Measurements from ENCODE around the gene FBXO22. TPM values are rescaled to one million over a fixed set of nuclear protein-coding genes. Genes with fewer than 3 reads are reported as not detected.
A peak's percentile ranks its signal among the peaks of the same experiment; 100 is the strongest.

FBXO22 gene
- total and polyA plus RNA-seq, 2 of the 13 experiments (the other 11 are each of a cell fraction or from before 2014, with no cell fraction given), result 45.7 to 112 TPM

GRCh38 chr15:75903331-75904239, at the start of gene FBXO22 (continued):
- TF ChIP-seq, protein P1, sequence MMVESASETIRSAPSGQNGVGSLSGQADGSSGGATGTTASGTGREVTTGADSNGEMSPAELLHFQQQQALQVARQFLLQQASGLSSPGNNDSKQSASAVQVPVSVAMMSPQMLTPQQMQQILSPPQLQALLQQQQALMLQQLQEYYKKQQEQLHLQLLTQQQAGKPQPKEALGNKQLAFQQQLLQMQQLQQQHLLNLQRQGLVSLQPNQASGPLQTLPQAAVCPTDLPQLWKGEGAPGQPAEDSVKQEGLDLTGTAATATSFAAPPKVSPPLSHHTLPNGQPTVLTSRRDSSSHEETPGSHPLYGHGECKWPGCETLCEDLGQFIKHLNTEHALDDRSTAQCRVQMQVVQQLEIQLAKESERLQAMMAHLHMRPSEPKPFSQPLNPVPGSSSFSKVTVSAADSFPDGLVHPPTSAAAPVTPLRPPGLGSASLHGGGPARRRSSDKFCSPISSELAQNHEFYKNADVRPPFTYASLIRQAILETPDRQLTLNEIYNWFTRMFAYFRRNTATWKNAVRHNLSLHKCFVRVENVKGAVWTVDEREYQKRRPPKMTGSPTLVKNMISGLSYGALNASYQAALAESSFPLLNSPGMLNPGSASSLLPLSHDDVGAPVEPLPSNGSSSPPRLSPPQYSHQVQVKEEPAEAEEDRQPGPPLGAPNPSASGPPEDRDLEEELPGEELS (CRISPR knock-in tag; IDR thresholded peaks at IDR 0.05), result peak; percentile 62
- peak; percentile 86 for TF ChIP-seq ZNF256 (CRISPR knock-in tag; conservative IDR thresholded peaks at IDR 0.05)
- TF ChIP-seq MED13 (CRISPR knock-in tag; IDR thresholded peaks at IDR 0.05), result peak; percentile 61; the same call in 1 of the 2 replicates
- peak; percentile 93 for TF ChIP-seq ETV5 (CRISPR knock-in tag; IDR thresholded peaks at IDR 0.05; ENCODE audit: borderline replicate concordance)
- TF ChIP-seq, protein P2, sequence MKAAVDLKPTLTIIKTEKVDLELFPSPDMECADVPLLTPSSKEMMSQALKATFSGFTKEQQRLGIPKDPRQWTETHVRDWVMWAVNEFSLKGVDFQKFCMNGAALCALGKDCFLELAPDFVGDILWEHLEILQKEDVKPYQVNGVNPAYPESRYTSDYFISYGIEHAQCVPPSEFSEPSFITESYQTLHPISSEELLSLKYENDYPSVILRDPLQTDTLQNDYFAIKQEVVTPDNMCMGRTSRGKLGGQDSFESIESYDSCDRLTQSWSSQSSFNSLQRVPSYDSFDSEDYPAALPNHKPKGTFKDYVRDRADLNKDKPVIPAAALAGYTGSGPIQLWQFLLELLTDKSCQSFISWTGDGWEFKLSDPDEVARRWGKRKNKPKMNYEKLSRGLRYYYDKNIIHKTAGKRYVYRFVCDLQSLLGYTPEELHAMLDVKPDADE (CRISPR knock-in tag; IDR thresholded peaks at IDR 0.05), result 0 out of 2 replicates have a peak, but pooled peaks have one; percentile 81
- peak; percentile 85; the same call in 1 of the 2 replicates for TF ChIP-seq ZNF280D (CRISPR knock-in tag; IDR thresholded peaks at IDR 0.05)
- peak; percentile 80; the same call in 1 of the 2 replicates for TF ChIP-seq ZNF503 (CRISPR knock-in tag; IDR thresholded peaks at IDR 0.05)
- 0 out of 2 replicates have a peak, but pooled peaks have one; percentile 40 for TF ChIP-seq ZNF598 (CRISPR knock-in tag; IDR thresholded peaks at IDR 0.05; ENCODE audit: borderline replicate concordance)
- TF ChIP-seq CREBL2 (CRISPR knock-in tag; IDR thresholded peaks at IDR 0.05; ENCODE audit: borderline replicate concordance), result peak; percentile 40; the same call in 1 of the 2 replicates
- peak; percentile 76; the same call in 1 of the 2 replicates for TF ChIP-seq SKIL (CRISPR knock-in tag; IDR thresholded peaks at IDR 0.05; ENCODE audit: borderline replicate concordance)
- TF ChIP-seq, protein P3, sequence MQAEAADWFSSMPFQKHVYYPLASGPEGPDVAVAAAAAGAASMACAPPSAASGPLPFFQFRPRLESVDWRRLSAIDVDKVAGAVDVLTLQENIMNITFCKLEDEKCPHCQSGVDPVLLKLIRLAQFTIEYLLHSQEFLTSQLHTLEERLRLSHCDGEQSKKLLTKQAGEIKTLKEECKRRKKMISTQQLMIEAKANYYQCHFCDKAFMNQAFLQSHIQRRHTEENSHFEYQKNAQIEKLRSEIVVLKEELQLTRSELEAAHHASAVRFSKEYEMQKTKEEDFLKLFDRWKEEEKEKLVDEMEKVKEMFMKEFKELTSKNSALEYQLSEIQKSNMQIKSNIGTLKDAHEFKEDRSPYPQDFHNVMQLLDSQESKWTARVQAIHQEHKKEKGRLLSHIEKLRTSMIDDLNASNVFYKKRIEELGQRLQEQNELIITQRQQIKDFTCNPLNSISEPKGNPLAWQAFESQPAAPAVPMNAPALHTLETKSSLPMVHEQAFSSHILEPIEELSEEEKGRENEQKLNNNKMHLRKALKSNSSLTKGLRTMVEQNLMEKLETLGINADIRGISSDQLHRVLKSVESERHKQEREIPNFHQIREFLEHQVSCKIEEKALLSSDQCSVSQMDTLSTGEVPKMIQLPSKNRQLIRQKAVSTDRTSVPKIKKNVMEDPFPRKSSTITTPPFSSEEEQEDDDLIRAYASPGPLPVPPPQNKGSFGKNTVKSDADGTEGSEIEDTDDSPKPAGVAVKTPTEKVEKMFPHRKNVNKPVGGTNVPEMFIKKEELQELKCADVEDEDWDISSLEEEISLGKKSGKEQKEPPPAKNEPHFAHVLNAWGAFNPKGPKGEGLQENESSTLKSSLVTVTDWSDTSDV (CRISPR knock-in tag; IDR thresholded peaks at IDR 0.05), result no peak
- peak; percentile 71; the same call in 1 of the 2 replicates for TF ChIP-seq ZNF343 (CRISPR knock-in tag; IDR thresholded peaks at IDR 0.05)

Data from HepG2 (cell line).